CD14-positive monocyte (primary cell): ENCODE data around the gene OR11A1. TPM values are rescaled to one million over a fixed set of nuclear protein-coding genes. Genes with fewer than 3 reads are reported as not detected.

Experiments
- DNase-seq, 3 donors: peaks; one replicate each; pipeline ENCODE4 v3.0.0-alpha.2; 2011 to 2022
- H2AFZ ChIP-seq: 2 replicates; pipeline ENCODE4 v1.6.0; 2012; ENCODE audit warnings: mild to moderate bottlenecking, low read depth, low read length, inconsistent platforms; ENCODE audit not compliant: insufficient read depth, poor library complexity, severe bottlenecking
- H3K27ac ChIP-seq, 2 donors: 1 replicate in 1 of 2; 2 replicates in 1 of 2; pipeline ENCODE4 v1.5.1; 2012 to 2013; ENCODE audit warnings: low read length in 2 of 2, control low read depth in 1 of 2, inconsistent platforms in 1 of 2, low read depth in 1 of 2, mild to moderate bottlenecking in 1 of 2
- H3K27me3 ChIP-seq, 2 donors: one replicate each; pipeline versions ENCODE4 v1.6.0 to v1.6.1; 2011 to 2013; ENCODE audit warnings: low read length in 2 of 2; ENCODE audit not compliant: control insufficient read depth in 2 of 2, insufficient read depth in 2 of 2
- H3K36me3 ChIP-seq, 2 donors: replicated peaks in 1 of 2; 1 replicate in 1 of 2; 2 replicates in 1 of 2; pipeline versions ENCODE4 v1.5.1 to v1.6.1; 2012 to 2013; ENCODE audit warnings: low read length in 2 of 2, control low read depth in 1 of 2, inconsistent platforms in 1 of 2, mild to moderate bottlenecking in 1 of 2; ENCODE audit not compliant: insufficient read depth in 2 of 2, control insufficient read depth in 1 of 2
- H3K4me1 ChIP-seq, 2 donors: 1 replicate in 1 of 2; 2 replicates in 1 of 2; pipeline versions ENCODE4 v1.5.1 to v1.6.1; 2012 to 2013; ENCODE audit warnings: low read length in 2 of 2, control low read depth in 1 of 2, inconsistent platforms in 1 of 2, mild to moderate bottlenecking in 1 of 2, moderate library complexity in 1 of 2; ENCODE audit not compliant: insufficient read depth in 2 of 2, control insufficient read depth in 1 of 2
- H3K4me2 ChIP-seq: replicated peaks from 2 replicates; pipeline ENCODE3; 2012; ENCODE audit warnings: low read length, moderate library complexity, mild to moderate bottlenecking; ENCODE audit not compliant: poor library complexity, severe bottlenecking; ENCODE audit errors: extremely low read depth
- H3K4me3 ChIP-seq, 3 experiments: fragments of 200-600 bp in 1 of 3; sonication (generic) in 1 of 3; replicated peaks in 1 of 3; 1 replicate in 2 of 3; 2 replicates in 1 of 3; pipeline ENCODE4 v1.5.1; 2011 to 2013; ENCODE audit warnings: low read length in 3 of 3, mild to moderate bottlenecking in 3 of 3, control low read depth in 2 of 3, low read depth in 2 of 3, inconsistent platforms in 1 of 3, moderate library complexity in 1 of 3
- H3K79me2 ChIP-seq: 2 replicates; pipeline ENCODE4 v1.6.0; 2012; ENCODE audit warnings: mild to moderate bottlenecking, control low read depth, inconsistent platforms, low read length, moderate library complexity; ENCODE audit not compliant: insufficient read depth
- H3K9ac ChIP-seq: 2 replicates; pipeline ENCODE4 v1.6.0; 2017; ENCODE audit warnings: low read length, mild to moderate bottlenecking; ENCODE audit not compliant: insufficient read depth, poor library complexity, severe bottlenecking
- H3K9me3 ChIP-seq, 2 donors: replicated peaks in 1 of 2; 1 replicate in 1 of 2; 2 replicates in 1 of 2; pipeline versions ENCODE4 v1.5.1 to v1.6.1; 2012 to 2013; ENCODE audit warnings: low read length in 2 of 2, control low read depth in 1 of 2; ENCODE audit not compliant: control insufficient read depth in 1 of 2, insufficient read depth in 1 of 2
- H4K20me1 ChIP-seq: 2 replicates; pipeline ENCODE4 v1.6.0; 2012; ENCODE audit warnings: mild to moderate bottlenecking, low read length, control low read depth, moderate library complexity; ENCODE audit not compliant: insufficient read depth
- H3K27ac Mint-ChIP-seq, 7 donors: one replicate each; pipeline ENCODE4 v1.8.0; 2020; ENCODE audit warnings: mild to moderate bottlenecking in 7 of 7, mixed read lengths in 7 of 7, moderate library complexity in 6 of 7, inconsistent platforms in 2 of 7
- H3K27me3 Mint-ChIP-seq, 3 donors: one replicate each; pipeline ENCODE4 v1.8.0; 2021 to 2022; ENCODE audit warnings: low read depth in 3 of 3, mild to moderate bottlenecking in 3 of 3, mixed read lengths in 3 of 3, moderate library complexity in 3 of 3, inconsistent platforms in 1 of 3
- H3K36me3 Mint-ChIP-seq, 2 donors: one replicate each; pipeline ENCODE4 v1.8.0; 2020; ENCODE audit warnings: mixed read lengths in 2 of 2, inconsistent platforms in 1 of 2, mild to moderate bottlenecking in 1 of 2
- H3K4me1 Mint-ChIP-seq: one replicate; pipeline ENCODE4 v1.8.0; 2020; ENCODE audit warnings: mild to moderate bottlenecking, mixed read lengths
- H3K4me3 Mint-ChIP-seq, 2 donors: one replicate each; pipeline ENCODE4 v1.8.0; 2020; ENCODE audit warnings: mild to moderate bottlenecking in 2 of 2, mixed read lengths in 2 of 2, moderate library complexity in 1 of 2
- H3K9me3 Mint-ChIP-seq, 7 donors: one replicate each; pipeline ENCODE4 v1.8.0; 2020 to 2022; ENCODE audit warnings: mixed read lengths in 7 of 7, mild to moderate bottlenecking in 6 of 7, moderate library complexity in 6 of 7, inconsistent platforms in 2 of 7
- CTCF ChIP-seq: fragments of 200-600 bp; IDR thresholded peaks from one replicate; pipeline ENCODE4 v1.8.0; 2022; ENCODE audit warnings: antibody characterized with exemption, mild to moderate bottlenecking
- WGBS: methylation state at CpG from one replicate; pipeline ENCODE4 v1.1.5; 2013; ENCODE audit warnings: missing lambda C conversion rate; ENCODE audit not compliant: insufficient coverage; 5-methylcytosine and 5-hydroxymethylcytosine counted together
- intact Hi-C, 2 donors: fragments of 100-400 bp; cut with micrococcal nuclease; formaldehyde crosslinking; loops; one replicate each; pipeline versions ENCODE4 v1.15.0 to v1.15.1; 2023
- polyA plus RNA-seq, 3 donors: library from polyadenylated mRNA; depleted of rRNA in 1 of 3; unstranded in 2 of 3; stranded (reverse) in 1 of 3; fragments of 300-500 nt in 2 of 3; fragments of >200 nt in 1 of 3; fragmentation: Illumina TruSeq in 2 of 3; gene quantifications; 1 replicate in 2 of 3; 2 replicates in 1 of 3; pipeline ENCODE4 v1.2.3, GENCODE V29; 2012 to 2021

OR11A1 gene
- polyA plus RNA-seq, 3 donors = not detected

GRCh38 chr6:29465801-29466200 is 8.9 kb upstream of the OR11A1 start:
- no peak overlapping the region for H2AFZ ChIP-seq
- no peak for DNase-seq
- H3K4me1 ChIP-seq = no peaks in the 10 kb centered on the region
- no peaks in the 10 kb centered on the region for H3K36me3 ChIP-seq
- Mint-ChIP-seq H3K4me3 (no peak overlapping the region), H3K36me3 (no peaks in the 10 kb centered on the region), H3K27ac (no peak overlapping the region), H3K9me3 (peaks cover 0 to 2% (median 0%) of the 10 kb centered on the region in 7 donors), H3K27me3 (peaks cover 0 to 2% (median 0%) of the 10 kb centered on the region in 3 donors), H3K4me1 (no peaks in the 10 kb centered on the region)
- no peak overlapping the region for H3K9ac ChIP-seq
- H3K4me3 ChIP-seq = no peak overlapping the region
- no peaks in the 10 kb centered on the region for H3K79me2 ChIP-seq
- intact Hi-C loops = no loop called here
- 83% methylated on average over 1 of the region's 2 CpGs for WGBS
- no peak overlapping the region for H3K4me2 ChIP-seq
- no peak overlapping the region for H3K27ac ChIP-seq
- no peaks in the 10 kb centered on the region for H3K9me3 ChIP-seq
- no peaks in the 10 kb centered on the region for H3K27me3 ChIP-seq
- no peaks in the 10 kb centered on the region for H4K20me1 ChIP-seq
- TF ChIP-seq CTCF = no peak

- no peaks in the 10 kb centered on the region for H3K9me3 ChIP-seq
Observed at GRCh38 chr6:29465279-29465678, 8.4 kb upstream of the OR11A1 start.

More at GRCh38 chr6:29465279-29465678, 8.4 kb upstream of the OR11A1 start:
- Mint-ChIP-seq H3K4me3 (no peak overlapping the region), H3K36me3 (no peaks in the 10 kb centered on the region), H3K27me3 (peaks cover 0 to 2% (median 0%) of the 10 kb centered on the region in 3 donors), H3K9me3 (peaks cover 0 to 2% (median 0%) of the 10 kb centered on the region in 7 donors), H3K4me1 (no peaks in the 10 kb centered on the region), H3K27ac (no peak overlapping the region)
- no peaks in the 10 kb centered on the region for H3K36me3 ChIP-seq
- no peak overlapping the region for H2AFZ ChIP-seq
- no peak overlapping the region for H3K4me3 ChIP-seq
- no peak overlapping the region for H3K9ac ChIP-seq
- no peak for DNase-seq
- no peaks in the 10 kb centered on the region for H4K20me1 ChIP-seq
- TF ChIP-seq CTCF = no peak
- no peak overlapping the region for H3K4me2 ChIP-seq
- H3K4me1 ChIP-seq = no peaks in the 10 kb centered on the region
- no peak overlapping the region for H3K27ac ChIP-seq
- WGBS = no CpG with 5 or more reads among the region's 2 CpGs
- intact Hi-C loops = no loop called here
- H3K79me2 ChIP-seq = no peaks in the 10 kb centered on the region
- no peaks in the 10 kb centered on the region for H3K27me3 ChIP-seq
